Measurements from ENCODE around the gene COL6A6. TPM values are rescaled to one million over a fixed set of nuclear protein-coding genes. Genes with fewer than 3 reads are reported as not detected.

Gene COL6A6, protein sequence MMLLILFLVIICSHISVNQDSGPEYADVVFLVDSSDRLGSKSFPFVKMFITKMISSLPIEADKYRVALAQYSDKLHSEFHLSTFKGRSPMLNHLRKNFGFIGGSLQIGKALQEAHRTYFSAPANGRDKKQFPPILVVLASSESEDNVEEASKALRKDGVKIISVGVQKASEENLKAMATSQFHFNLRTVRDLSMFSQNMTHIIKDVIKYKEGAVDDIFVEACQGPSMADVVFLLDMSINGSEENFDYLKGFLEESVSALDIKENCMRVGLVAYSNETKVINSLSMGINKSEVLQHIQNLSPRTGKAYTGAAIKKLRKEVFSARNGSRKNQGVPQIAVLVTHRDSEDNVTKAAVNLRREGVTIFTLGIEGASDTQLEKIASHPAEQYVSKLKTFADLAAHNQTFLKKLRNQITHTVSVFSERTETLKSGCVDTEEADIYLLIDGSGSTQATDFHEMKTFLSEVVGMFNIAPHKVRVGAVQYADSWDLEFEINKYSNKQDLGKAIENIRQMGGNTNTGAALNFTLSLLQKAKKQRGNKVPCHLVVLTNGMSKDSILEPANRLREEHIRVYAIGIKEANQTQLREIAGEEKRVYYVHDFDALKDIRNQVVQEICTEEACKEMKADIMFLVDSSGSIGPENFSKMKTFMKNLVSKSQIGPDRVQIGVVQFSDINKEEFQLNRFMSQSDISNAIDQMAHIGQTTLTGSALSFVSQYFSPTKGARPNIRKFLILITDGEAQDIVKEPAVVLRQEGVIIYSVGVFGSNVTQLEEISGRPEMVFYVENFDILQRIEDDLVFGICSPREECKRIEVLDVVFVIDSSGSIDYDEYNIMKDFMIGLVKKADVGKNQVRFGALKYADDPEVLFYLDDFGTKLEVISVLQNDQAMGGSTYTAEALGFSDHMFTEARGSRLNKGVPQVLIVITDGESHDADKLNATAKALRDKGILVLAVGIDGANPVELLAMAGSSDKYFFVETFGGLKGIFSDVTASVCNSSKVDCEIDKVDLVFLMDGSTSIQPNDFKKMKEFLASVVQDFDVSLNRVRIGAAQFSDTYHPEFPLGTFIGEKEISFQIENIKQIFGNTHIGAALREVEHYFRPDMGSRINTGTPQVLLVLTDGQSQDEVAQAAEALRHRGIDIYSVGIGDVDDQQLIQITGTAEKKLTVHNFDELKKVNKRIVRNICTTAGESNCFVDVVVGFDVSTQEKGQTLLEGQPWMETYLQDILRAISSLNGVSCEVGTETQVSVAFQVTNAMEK (N-terminal part only)
- total RNA-seq (under 1 TPM; 0.13 to 0.71 (median 0.25) TPM), polyA plus RNA-seq (1 to 10 TPM in 1 of 2 donors, under 1 TPM in 1; 0.21 to 1.0 TPM)
- long read RNA-seq, donor 1, partial matches to known transcripts, result 0 of 1 reads
- long read RNA-seq, donor 1, other reads (novel, unspliced or antisense), result 1 of 1 reads
- long read RNA-seq, donor 2, result 0 reads
- long read RNA-seq, donor 3, partial matches to known transcripts, result 0 of 1 reads
- long read RNA-seq, donor 3, other reads (novel, unspliced or antisense), result 1 of 1 reads

GRCh38 chr3:130516645-130517512 lies at the start of gene COL6A6:
Gene COL6A6 (plus strand): TSS chr3:130517177. CDS start chr3:130560365, 43,188 bp downstream.
- no peaks in the 10 kb centered on the region for H3K9me3 ChIP-seq
- peaks cover 2% of the 10 kb centered on the region for H3K4me1 ChIP-seq (ENCODE audit: insufficient read depth)
- intact Hi-C loops (cut with DNase I), result no loop called here
- H3K27ac ChIP-seq, result no peak within 1 kb of the TSS
- peak within 1 kb of the TSS; percentile 30 for H3K4me3 ChIP-seq
- no peak for TF ChIP-seq EP300 (IDR thresholded peaks at IDR 0.05)
- no peak for TF ChIP-seq POLR2A (IDR thresholded peaks at IDR 0.05)
- no peak for TF ChIP-seq CTCF (IDR thresholded peaks at IDR 0.05)
- H3K36me3 ChIP-seq, result no peaks in the 10 kb centered on the region
- DNase-seq, result peak in 4 of 5 donors; percentile 10 to 42 (median 27)
- 1 to 3% (median 1%) methylated on average over 51 to 58 of the region's 58 CpGs for WGBS, 3 donors
- H3K27me3 ChIP-seq, result no peaks in the 10 kb centered on the region

DNA sequence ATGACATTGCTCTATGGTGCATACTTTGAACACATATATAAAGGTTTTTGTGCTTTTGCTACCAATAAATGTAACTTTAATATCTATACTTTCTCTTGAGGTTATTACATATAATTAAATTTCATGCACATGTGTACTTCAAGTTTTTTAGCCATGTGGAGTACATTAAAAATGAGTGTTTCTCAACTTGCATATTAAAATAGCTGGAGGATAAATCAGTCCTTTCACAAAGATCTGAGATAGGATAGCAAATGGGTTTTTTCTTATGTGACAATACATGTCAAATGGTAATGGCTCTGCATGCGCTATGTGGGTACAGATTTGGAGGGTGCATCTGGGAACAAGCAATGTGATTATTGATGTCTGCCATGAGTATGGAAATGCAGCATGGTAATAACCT lies 48.7 kb upstream of the COL6A6 start:
- intact Hi-C loops (cut with DNase I), result no loop called here
- TF ChIP-seq EP300 (IDR thresholded peaks at IDR 0.05), result no peak
- TF ChIP-seq POLR2A (IDR thresholded peaks at IDR 0.05), result no peak
- no peak for TF ChIP-seq CTCF (IDR thresholded peaks at IDR 0.05)
- 94 to 100% (median 95%) methylated on average over 1 of the region's 1 CpG for WGBS, 3 donors
- DNase-seq, result no peak
- Histone ChIP-seq H3K4me1 (ENCODE audit: insufficient read depth) (peaks cover 2% of the 10 kb centered on the region), H3K9me3 (no peaks in the 10 kb centered on the region), H3K27ac (no peak overlapping the region), H3K4me3 (no peak overlapping the region), H3K27me3 (no peaks in the 10 kb centered on the region), H3K36me3 (no peaks in the 10 kb centered on the region)

GRCh38 chr3:130470126-130470525 lies 46.9 kb upstream of the COL6A6 start:
- no peak overlapping the region for H3K4me3 ChIP-seq
- WGBS, 3 donors, result 11 to 14% (median 13%) methylated on average over 3 of the region's 3 CpGs
- peaks cover 0 to 3% of the 10 kb centered on the region in 2 donors for H3K9me3 ChIP-seq
- no peak for TF ChIP-seq EP300 (IDR thresholded peaks at IDR 0.05)
- no peak for TF ChIP-seq POLR2A (IDR thresholded peaks at IDR 0.05)
- no peak for TF ChIP-seq CTCF (IDR thresholded peaks at IDR 0.05)
- intact Hi-C loops (cut with DNase I), result no loop called here
- H3K27me3 ChIP-seq, result no peaks in the 10 kb centered on the region
- H3K36me3 ChIP-seq, result no peaks in the 10 kb centered on the region
- H3K27ac ChIP-seq, result no peak overlapping the region
- DNase-seq, result no peak
- peaks cover 2% of the 10 kb centered on the region for H3K4me1 ChIP-seq (ENCODE audit: insufficient read depth)

Data from ovary (tissue), 10 donors.